Activated B cell treated with CpG ODN at 0.5 μM for 24 hours (primary cell): ENCODE data around the gene TSPEAR. TPM values are rescaled to one million over a fixed set of nuclear protein-coding genes. Genes with fewer than 3 reads are reported as not detected.
"Not testable (repeated sequence)": the region's sequence is repeated elsewhere in the genome, so short reads cannot be mapped to it uniquely, and the experiment has no call there.

ENCODE experiments used
- ATAC-seq: fragments of 200-7000 bp; cut with Tn5 transposase; one replicate; pipeline ENCODE4 v1.10.0; 2021; ENCODE audit warnings: low read depth, mild to moderate bottlenecking, moderate library complexity
- CTCF ChIA-PET: fragments of 350-600 bp; sonication (Branson Sonifier 250); formaldehyde crosslinking; loops from one replicate; lab custom pipeline; 2021; ENCODE audit warnings: antibody characterized with exemption; lab: Charles Lee
- POLR2A ChIA-PET: fragments of 350-600 bp; sonication (Branson Sonifier 250); formaldehyde crosslinking; loops from one replicate; lab custom pipeline; 2021; ENCODE audit warnings: antibody characterized with exemption; lab: Charles Lee
- DNase-seq: peaks from one replicate; pipeline ENCODE4 v3.0.0; 2022
- H3K27ac Mint-ChIP-seq: one replicate; pipeline ENCODE4 v1.8.0; 2020; ENCODE audit warnings: mixed read lengths
- H3K27me3 Mint-ChIP-seq: one replicate; pipeline ENCODE4 v1.8.0; 2021; ENCODE audit warnings: mixed read lengths
- H3K36me3 Mint-ChIP-seq: one replicate; pipeline ENCODE4 v1.8.0; 2021; ENCODE audit warnings: low read depth, mixed read lengths
- H3K4me1 Mint-ChIP-seq: one replicate; pipeline ENCODE4 v1.8.0; 2021; ENCODE audit warnings: mixed read lengths
- H3K4me3 Mint-ChIP-seq: one replicate; pipeline ENCODE4 v1.8.0; 2020; ENCODE audit warnings: mild to moderate bottlenecking, mixed read lengths
- H3K9me3 Mint-ChIP-seq: one replicate; pipeline ENCODE4 v1.8.0; 2020; ENCODE audit warnings: mixed read lengths
- CTCF ChIP-seq: fragments of 200-600 bp; IDR thresholded peaks from one replicate; pipeline ENCODE4 v1.8.0; 2022; ENCODE audit warnings: antibody characterized with exemption, mild to moderate bottlenecking
- intact Hi-C: fragments of 100-400 bp; cut with micrococcal nuclease; formaldehyde crosslinking; loops from one replicate; pipeline ENCODE4 v1.15.1; 2024
- total RNA-seq: library from RNA; stranded (reverse); gene quantifications from 2 replicates; pipeline ENCODE4 v1.2.3, GENCODE V29; 2022

The TSPEAR gene
- total RNA-seq, 1 donor from 2014 or later = not detected

- POLR2A ChIA-PET = no interaction called here
- Mint-ChIP-seq H3K36me3 (no peaks in the 10 kb centered on the region), H3K4me1 (peaks cover 5% of the 10 kb centered on the region), H3K27ac (no peak overlapping the region), H3K4me3 (no peak overlapping the region), H3K9me3 (peaks cover 32% of the 10 kb centered on the region), H3K27me3 (peaks cover 5% of the 10 kb centered on the region)
- DNase-seq (no peak), ATAC-seq (no peak)
- intact Hi-C loops = no loop called here
- TF ChIP-seq CTCF = no peak
- CTCF ChIA-PET = no interaction called here
These were observed 82.5 kb downstream of the TSPEAR start for GRCh38 chr21:44628707-44629391.

- H3K27me3 Mint-ChIP-seq, DNase-seq, POLR2A ChIA-PET, H3K27ac Mint-ChIP-seq, H3K4me1 Mint-ChIP-seq, ATAC-seq, intact Hi-C loops, CTCF ChIA-PET, H3K36me3 Mint-ChIP-seq, H3K4me3 Mint-ChIP-seq: not testable (repeated sequence)
- peaks cover 37% of the 10 kb centered on the region for H3K9me3 Mint-ChIP-seq
These were observed 83.5 kb downstream of the TSPEAR start for GRCh38 chr21:44627831-44628233.

GRCh38 chr21:44627181-44627822 lies 84.1 kb downstream of the TSPEAR start:
- ATAC-seq, CTCF ChIA-PET, H3K4me3 Mint-ChIP-seq, POLR2A ChIA-PET, DNase-seq, H3K27ac Mint-ChIP-seq, H3K27me3 Mint-ChIP-seq, H3K4me1 Mint-ChIP-seq, H3K36me3 Mint-ChIP-seq, intact Hi-C loops: not testable (repeated sequence)
- H3K9me3 Mint-ChIP-seq = peaks cover 41% of the 10 kb centered on the region

GRCh38 chr21:44626673-44627143 lies 84.7 kb downstream of the TSPEAR start, which contains the start of gene KRTAP10-9:
Gene KRTAP10-9, plus strand, starts transcription at chr21:44627093. Its CDS starts 79 bp downstream, at chr21:44627172.
- CTCF ChIA-PET = no interaction called here
- Mint-ChIP-seq H3K4me3 (no peak within 1 kb of the TSS), H3K9me3 (peaks cover 37% of the 10 kb centered on the region), H3K27ac (no peak within 1 kb of the TSS), H3K4me1 (peaks cover 5% of the 10 kb centered on the region), H3K36me3 (no peaks in the 10 kb centered on the region), H3K27me3 (peaks cover 8% of the 10 kb centered on the region)
- DNase-seq (no peak), ATAC-seq (no peak)
- POLR2A ChIA-PET = no interaction called here
- intact Hi-C loops = no loop called here
- TF ChIP-seq CTCF = no peak

- H3K36me3 Mint-ChIP-seq = no peaks in the 10 kb centered on the region
- no peak overlapping the region for H3K27ac Mint-ChIP-seq
- ChIA-PET CTCF (no interaction called here), POLR2A (no interaction called here)
- H3K4me3 Mint-ChIP-seq = no peak overlapping the region
- intact Hi-C loops = no loop called here
- DNase-seq (no peak), ATAC-seq (no peak)
- peaks cover 5% of the 10 kb centered on the region for H3K4me1 Mint-ChIP-seq
- TF ChIP-seq CTCF = no peak
- H3K9me3 Mint-ChIP-seq = peaks cover 35% of the 10 kb centered on the region
- peaks cover 8% of the 10 kb centered on the region for H3K27me3 Mint-ChIP-seq
These were observed 85.1 kb downstream of the TSPEAR start for GRCh38 chr21:44626262-44626661.

GRCh38 chr21:44625756-44626155 lies 85.6 kb downstream of the TSPEAR start:
- peaks cover 31% of the 10 kb centered on the region for H3K9me3 Mint-ChIP-seq

More at GRCh38 chr21:44625756-44626155, 85.6 kb downstream of the TSPEAR start:
- DNase-seq (no peak), ATAC-seq (no peak)
- H3K4me3 Mint-ChIP-seq = no peak overlapping the region
- intact Hi-C loops = no loop called here
- CTCF ChIA-PET = no interaction called here
- POLR2A ChIA-PET = no interaction called here
- no peak for TF ChIP-seq CTCF
- H3K36me3 Mint-ChIP-seq = no peaks in the 10 kb centered on the region
- peaks cover 8% of the 10 kb centered on the region for H3K27me3 Mint-ChIP-seq
- H3K4me1 Mint-ChIP-seq = peaks cover 5% of the 10 kb centered on the region
- H3K27ac Mint-ChIP-seq = no peak overlapping the region
